GM20431 (cell line): ENCODE data around the gene TMEM184C.

Experiments
- in situ Hi-C: fragments of 300-500 bp; cut with MseI, MboI; formaldehyde crosslinking; loops from one replicate; pipeline ENCODE4 v1.15.0; 2020; ENCODE audit warnings: low sequenced_read_pairs; ENCODE audit not compliant: unreplicated experiment

The TMEM184C gene

GRCh38 chr4:147640331-147640730 lies 23.1 kb downstream of the TMEM184C start:
- in situ Hi-C loops, result no loop called here

- in situ Hi-C loops, result no loop called here
Observed at GRCh38 chr4:147643616-147644015, 26.4 kb downstream of the TMEM184C start.

- in situ Hi-C loops, result no loop called here
Observed at GRCh38 chr4:147644471-147644870, 27.3 kb downstream of the TMEM184C start.

GRCh38 chr4:147645099-147645498 lies 27.9 kb downstream of the TMEM184C start:
- in situ Hi-C loops, result no loop called here

GRCh38 chr4:147648656-147649055 lies 31.5 kb downstream of the TMEM184C start:
- in situ Hi-C loops, result no loop called here

- in situ Hi-C loops, result no loop called here
Observed at GRCh38 chr4:147651563-147651962, 34.4 kb downstream of the TMEM184C start.

- in situ Hi-C loops, result no loop called here
Observed at GRCh38 chr4:147655639-147656038, 38.4 kb downstream of the TMEM184C start.

- in situ Hi-C loops, result no loop called here
Observed at GRCh38 chr4:147658501-147658900, 41.3 kb downstream of the TMEM184C start.

GRCh38 chr4:147674073-147674472 lies 56.9 kb downstream of the TMEM184C start:
- in situ Hi-C loops, result no loop called here

- in situ Hi-C loops, result no loop called here
Observed at GRCh38 chr4:147674496-147674895, 57.3 kb downstream of the TMEM184C start.

GRCh38 chr4:147678106-147678505 lies 60.9 kb downstream of the TMEM184C start:
- in situ Hi-C loops, result no loop called here

GRCh38 chr4:147678796-147679549 lies 61.8 kb downstream of the TMEM184C start:
- in situ Hi-C loops, result no loop called here

- in situ Hi-C loops, result no loop called here
Observed at GRCh38 chr4:147682755-147683154, 65.6 kb downstream of the TMEM184C start.

GRCh38 chr4:147683188-147683591 lies 66.0 kb downstream of the TMEM184C start:
- in situ Hi-C loops, result no loop called here

GRCh38 chr4:147683717-147684700 lies 66.8 kb downstream of the TMEM184C start, which contains the start of gene PRMT9:
Gene PRMT9 (minus strand): TSS chr4:147684163. CDS start chr4:147683987, 176 bp downstream.
- in situ Hi-C loops, result no loop called here

- in situ Hi-C loops, result no loop called here
Observed at GRCh38 chr4:147689067-147689466, 71.9 kb downstream of the TMEM184C start.

- in situ Hi-C loops, result no loop called here
Observed at GRCh38 chr4:147691820-147692219, 74.6 kb downstream of the TMEM184C start.

- in situ Hi-C loops, result no loop called here
Observed at GRCh38 chr4:147693218-147693617, 76.0 kb downstream of the TMEM184C start.

GRCh38 chr4:147696866-147697265 lies 79.7 kb downstream of the TMEM184C start:
- in situ Hi-C loops, result no loop called here

GRCh38 chr4:147704846-147705245 lies 87.6 kb downstream of the TMEM184C start:
- in situ Hi-C loops, result loop anchor here (25.0 kb wide), 1 partner anchor 157 kb away; no protein-coding TSS in a partner anchor
